Astrocyte (in vitro differentiated cells and primary cell): ENCODE results near the gene CHMP4B. TPM values are rescaled to one million over a fixed set of nuclear protein-coding genes. Genes with fewer than 3 reads are reported as not detected.
A peak's percentile ranks its signal among the peaks of the same experiment; 100 is the strongest.

Experiments used
- DNase-seq: peaks from one replicate; pipeline ENCODE4 v3.0.0-alpha.2; 2010; ENCODE audit warnings: low read depth
- FAIRE-seq: peaks from 2 replicates; lab custom pipeline; 2011; peaks lifted over from hg19 to GRCh38; lab: Jason Lieb, UNC
- H2AFZ ChIP-seq: 2 replicates; pipeline ENCODE4 v1.6.0; 2012; ENCODE audit warnings: low read depth, low read length, inconsistent platforms
- H3K27ac ChIP-seq: 2 replicates; pipeline ENCODE4 v1.5.1; 2011; ENCODE audit warnings: low read depth, low read length, inconsistent platforms
- H3K27me3 ChIP-seq: 2 replicates; pipeline ENCODE4 v1.6.0; 2011; ENCODE audit warnings: low read length, inconsistent platforms; ENCODE audit not compliant: insufficient read depth
- H3K36me3 ChIP-seq: 2 replicates; pipeline ENCODE4 v1.5.1; 2011; ENCODE audit warnings: low read length, inconsistent platforms; ENCODE audit not compliant: insufficient read depth
- H3K4me1 ChIP-seq: 2 replicates; pipeline ENCODE4 v1.5.1; 2011; ENCODE audit warnings: low read length, inconsistent platforms; ENCODE audit not compliant: insufficient read depth
- H3K4me2 ChIP-seq: 2 replicates; pipeline ENCODE4 v1.6.0; 2012; ENCODE audit warnings: low read length, inconsistent platforms
- H3K4me3 ChIP-seq: 2 replicates; pipeline ENCODE4 v1.5.1; 2011; ENCODE audit warnings: low read depth, mild to moderate bottlenecking, low read length, inconsistent platforms; ENCODE audit not compliant: insufficient read depth
- H3K79me2 ChIP-seq: 2 replicates; pipeline ENCODE4 v1.6.0; 2012; ENCODE audit warnings: mild to moderate bottlenecking, low read length, inconsistent platforms; ENCODE audit not compliant: insufficient read depth
- H3K9ac ChIP-seq: 2 replicates; pipeline ENCODE4 v1.6.0; 2012; ENCODE audit warnings: mild to moderate bottlenecking, low read length, inconsistent platforms
- H3K9me3 ChIP-seq: 2 replicates; pipeline ENCODE4 v1.5.1; 2012; ENCODE audit warnings: low read depth, mild to moderate bottlenecking, low read length, inconsistent platforms; ENCODE audit not compliant: insufficient read depth
- H4K20me1 ChIP-seq: 2 replicates; pipeline ENCODE4 v1.6.0; 2012; ENCODE audit warnings: low read length, inconsistent platforms; ENCODE audit not compliant: insufficient read depth
- H3K27ac Mint-ChIP-seq: one replicate; pipeline ENCODE4 v1.8.0; 2021; ENCODE audit warnings: mild to moderate bottlenecking, mixed read lengths; ENCODE audit not compliant: unreplicated experiment
- H3K27me3 Mint-ChIP-seq: one replicate; pipeline ENCODE4 v1.8.0; 2021; ENCODE audit warnings: low read depth, mixed read lengths; ENCODE audit not compliant: unreplicated experiment
- H3K36me3 Mint-ChIP-seq: one replicate; pipeline ENCODE4 v1.8.0; 2021; ENCODE audit warnings: low read depth, mixed read lengths; ENCODE audit not compliant: unreplicated experiment
- H3K4me1 Mint-ChIP-seq: one replicate; pipeline ENCODE4 v1.8.0; 2021; ENCODE audit warnings: low read depth, mixed read lengths; ENCODE audit not compliant: unreplicated experiment
- H3K4me3 Mint-ChIP-seq: one replicate; pipeline ENCODE4 v1.8.0; 2021; ENCODE audit warnings: mild to moderate bottlenecking, moderate library complexity, mixed read lengths; ENCODE audit not compliant: unreplicated experiment
- H3K9me3 Mint-ChIP-seq: one replicate; pipeline ENCODE4 v1.8.0; 2021; ENCODE audit warnings: mild to moderate bottlenecking, mixed read lengths; ENCODE audit not compliant: unreplicated experiment
- EZH2 ChIP-seq: IDR thresholded peaks from 2 replicates; pipeline ENCODE4 v1.6.1; 2012; ENCODE audit warnings: mild to moderate bottlenecking, low read length, inconsistent platforms; ENCODE audit not compliant: insufficient read depth
- total RNA-seq: library from RNA; stranded (reverse); gene quantifications from 2 replicates; pipeline ENCODE4 v1.2.1, GENCODE V29; 2021
- TF ChIP-seq, protein P1 (sequence below): IDR thresholded peaks from 2 replicates; pipeline ENCODE4 v1.5.1; 2011; ENCODE audit warnings: low read depth, mild to moderate bottlenecking, inconsistent platforms, low read length, moderate library complexity; ENCODE audit not compliant: insufficient read depth

The CHMP4B gene
- total RNA-seq, 1 donor from 2014 or later: 90.6 TPM

DNA sequence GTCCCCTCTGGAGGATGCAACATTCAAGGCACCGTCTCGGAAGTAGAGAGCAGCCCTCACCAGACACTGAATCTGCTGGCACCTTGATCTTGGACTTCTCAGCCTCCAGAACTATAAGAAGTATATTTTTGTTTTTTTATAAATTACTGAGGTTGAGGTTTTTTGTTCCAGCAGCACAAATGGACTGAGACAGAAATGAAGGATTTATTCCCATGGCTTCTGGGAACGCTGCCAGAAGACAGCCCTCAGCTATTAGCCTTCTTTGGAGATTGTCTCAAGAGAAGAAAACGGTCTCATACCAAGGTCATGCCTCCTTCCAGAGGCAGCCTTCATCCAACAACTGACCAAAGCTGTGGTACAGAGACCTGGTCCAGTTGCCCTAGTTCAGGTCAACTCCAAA lies 85.4 kb downstream of the CHMP4B start:
- Mint-ChIP-seq H3K9me3 (no peaks in the 10 kb centered on the region), H3K4me1 (peaks cover 18% of the 10 kb centered on the region), H3K4me3 (no peak overlapping the region), H3K27ac (no peak overlapping the region), H3K36me3 (no peaks in the 10 kb centered on the region), H3K27me3 (peaks cover 15% of the 10 kb centered on the region)
- Histone ChIP-seq H3K9me3 (no peaks in the 10 kb centered on the region), H3K9ac (no peak overlapping the region), H3K27ac (no peak overlapping the region), H3K4me1 (peaks cover 5% of the 10 kb centered on the region), H3K79me2 (no peaks in the 10 kb centered on the region), H3K4me2 (no peak overlapping the region), H3K4me3 (no peak overlapping the region), H3K36me3 (no peaks in the 10 kb centered on the region), H3K27me3 (peaks cover 3% of the 10 kb centered on the region), H4K20me1 (no peaks in the 10 kb centered on the region), H2AFZ (no peak overlapping the region)
- FAIRE-seq: no peak
- TF ChIP-seq, protein P1, sequence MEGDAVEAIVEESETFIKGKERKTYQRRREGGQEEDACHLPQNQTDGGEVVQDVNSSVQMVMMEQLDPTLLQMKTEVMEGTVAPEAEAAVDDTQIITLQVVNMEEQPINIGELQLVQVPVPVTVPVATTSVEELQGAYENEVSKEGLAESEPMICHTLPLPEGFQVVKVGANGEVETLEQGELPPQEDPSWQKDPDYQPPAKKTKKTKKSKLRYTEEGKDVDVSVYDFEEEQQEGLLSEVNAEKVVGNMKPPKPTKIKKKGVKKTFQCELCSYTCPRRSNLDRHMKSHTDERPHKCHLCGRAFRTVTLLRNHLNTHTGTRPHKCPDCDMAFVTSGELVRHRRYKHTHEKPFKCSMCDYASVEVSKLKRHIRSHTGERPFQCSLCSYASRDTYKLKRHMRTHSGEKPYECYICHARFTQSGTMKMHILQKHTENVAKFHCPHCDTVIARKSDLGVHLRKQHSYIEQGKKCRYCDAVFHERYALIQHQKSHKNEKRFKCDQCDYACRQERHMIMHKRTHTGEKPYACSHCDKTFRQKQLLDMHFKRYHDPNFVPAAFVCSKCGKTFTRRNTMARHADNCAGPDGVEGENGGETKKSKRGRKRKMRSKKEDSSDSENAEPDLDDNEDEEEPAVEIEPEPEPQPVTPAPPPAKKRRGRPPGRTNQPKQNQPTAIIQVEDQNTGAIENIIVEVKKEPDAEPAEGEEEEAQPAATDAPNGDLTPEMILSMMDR: no peak
- no peak for TF ChIP-seq EZH2
- peak; percentile 62 for DNase-seq

DNA sequence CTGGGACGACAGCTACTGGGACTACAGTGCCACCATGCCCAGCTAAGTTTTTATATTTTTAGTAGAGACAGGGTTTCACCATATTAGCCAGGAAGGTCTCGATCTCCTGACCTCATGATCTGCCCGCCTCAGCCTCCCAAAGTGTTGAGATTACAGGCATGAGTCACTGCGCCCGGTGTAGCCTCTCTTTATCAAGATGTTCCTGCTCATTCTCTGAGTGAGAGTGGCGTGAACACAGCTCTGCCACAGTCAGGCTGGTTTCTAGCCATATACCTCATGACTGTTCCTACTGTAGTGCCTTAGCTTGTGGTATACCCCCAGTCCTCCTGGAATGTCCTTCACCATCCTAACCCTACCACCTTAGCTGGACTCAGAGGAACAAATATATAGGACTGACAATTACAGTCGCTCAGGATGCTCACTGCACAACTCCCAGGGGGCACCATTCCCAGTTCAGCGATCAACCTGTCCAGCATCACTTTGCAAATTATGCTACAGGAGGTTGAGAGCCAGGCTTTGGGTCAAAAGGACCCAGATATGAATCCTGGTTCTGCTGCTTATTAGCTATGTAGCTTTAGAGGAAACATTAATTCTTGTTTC lies 86.3 kb downstream of the CHMP4B start:
- no peaks in the 10 kb centered on the region for H3K9me3 Mint-ChIP-seq
- no peak for FAIRE-seq

DNA sequence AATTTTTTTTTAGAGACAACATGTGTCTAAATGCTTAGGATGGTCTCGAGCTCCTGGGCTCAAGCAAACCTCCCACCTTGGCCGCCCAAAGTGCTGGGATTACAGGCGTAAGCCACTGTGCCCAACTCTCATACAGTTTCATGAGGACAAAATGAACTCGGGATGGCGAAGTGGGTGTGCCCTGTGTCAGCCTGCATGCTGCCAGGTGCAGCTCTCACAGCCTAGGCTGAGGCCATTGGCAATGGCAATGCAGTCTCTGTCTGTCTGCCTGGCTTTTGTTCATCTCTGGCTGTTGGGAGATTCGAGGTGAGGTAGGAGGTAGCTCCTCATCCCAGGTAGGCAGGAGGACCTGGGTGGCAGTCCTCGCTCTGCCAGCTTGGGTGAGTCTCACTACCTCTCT lies 88.0 kb downstream of the CHMP4B start:
- Histone ChIP-seq H3K27ac (no peak overlapping the region), H3K4me2 (no peak overlapping the region), H3K36me3 (no peaks in the 10 kb centered on the region), H3K9ac (no peak overlapping the region), H3K9me3 (no peaks in the 10 kb centered on the region), H3K4me3 (no peak overlapping the region), H4K20me1 (no peaks in the 10 kb centered on the region), H3K27me3 (peaks cover 3% of the 10 kb centered on the region), H2AFZ (no peak overlapping the region), H3K4me1 (no peaks in the 10 kb centered on the region), H3K79me2 (no peaks in the 10 kb centered on the region)
- Mint-ChIP-seq H3K36me3 (no peaks in the 10 kb centered on the region), H3K4me1 (peaks cover 9% of the 10 kb centered on the region), H3K27ac (no peak overlapping the region), H3K9me3 (no peaks in the 10 kb centered on the region), H3K27me3 (peaks cover 19% of the 10 kb centered on the region), H3K4me3 (no peak overlapping the region)
- TF ChIP-seq EZH2: no peak
- TF ChIP-seq, protein P1: no peak
- DNase-seq: no peak
- no peak for FAIRE-seq

More for the DNA sequence above, 86.3 kb downstream of the CHMP4B start:
- H3K4me1 Mint-ChIP-seq: peaks cover 18% of the 10 kb centered on the region
- Histone ChIP-seq H3K9ac (no peak overlapping the region), H3K9me3 (no peaks in the 10 kb centered on the region), H3K79me2 (no peaks in the 10 kb centered on the region), H2AFZ (no peak overlapping the region), H3K27me3 (peaks cover 3% of the 10 kb centered on the region), H3K4me3 (no peak overlapping the region), H3K4me1 (peaks cover 5% of the 10 kb centered on the region), H3K27ac (no peak overlapping the region), H3K36me3 (no peaks in the 10 kb centered on the region), H4K20me1 (no peaks in the 10 kb centered on the region), H3K4me2 (no peak overlapping the region)
- no peaks in the 10 kb centered on the region for H3K36me3 Mint-ChIP-seq
- no peak overlapping the region for H3K4me3 Mint-ChIP-seq
- no peak for DNase-seq
- no peak for TF ChIP-seq EZH2
- TF ChIP-seq, protein P1: no peak
- H3K27ac Mint-ChIP-seq: no peak overlapping the region
- H3K27me3 Mint-ChIP-seq: peaks cover 19% of the 10 kb centered on the region
